ENCODE measurements around the gene DLGAP4. TPM values are rescaled to one million over a fixed set of nuclear protein-coding genes. Genes with fewer than 3 reads are reported as not detected.

The DLGAP4 gene
- total and polyA plus RNA-seq, 5 experiments from 2014 or later = 9.3 to 35.0 (median 16.6) TPM

- H3K9me3 Mint-ChIP-seq = no peaks in the 10 kb centered on the region
- peak in 5 of 10 donors; percentile 29 to 72 (median 46) for DNase-seq
- POLR2A ChIA-PET = interaction anchor here (0.9 to 18.2 kb wide), 8 partner anchors 12 to 401 kb away, joined by 3 to 448 read pairs (median 8); partner anchors contain the start of genes RAB5IF and SLA2
- H3K36me3 Mint-ChIP-seq = peaks cover 0 to 14% (median 0%) of the 10 kb centered on the region in 3 donors
- peak overlapping the region; percentile 33 to 97 (median 84) for H3K4me3 Mint-ChIP-seq
- H3K4me1 Mint-ChIP-seq = peaks cover 25 to 60% (median 39%) of the 10 kb centered on the region in 4 donors
- peak overlapping the region in 8 of 10 donors; percentile 87 to 98 (median 94) for H3K27ac Mint-ChIP-seq
- no peaks in the 10 kb centered on the region for H3K27me3 Mint-ChIP-seq
- peak; percentile 4 to 9 for ATAC-seq
These were observed 267.7 kb downstream of the DLGAP4 start for GRCh38 chr20:36573798-36574365.

GRCh38 chr20:36574366-36575135 is 268.4 kb downstream of the DLGAP4 start:
- no peaks in the 10 kb centered on the region for H3K27me3 Mint-ChIP-seq
- H3K4me3 Mint-ChIP-seq = peak overlapping the region; percentile 85 to 97 (median 93)
- no peaks in the 10 kb centered on the region for H3K9me3 Mint-ChIP-seq
- H3K27ac Mint-ChIP-seq = peak overlapping the region; percentile 93 to 99 (median 96)
- DNase-seq (peak; percentile 41 to 81 (median 62)), ATAC-seq (peak; percentile 18 to 39)
- H3K4me1 Mint-ChIP-seq = peaks cover 25 to 58% (median 39%) of the 10 kb centered on the region in 4 donors
- POLR2A ChIA-PET = interaction anchor here (0.6 to 18.2 kb wide), 8 partner anchors 13 to 356 kb away, joined by 3 to 448 read pairs (median 8); partner anchors contain the start of genes RAB5IF and SLA2
- H3K36me3 Mint-ChIP-seq = peaks cover 0 to 20% (median 0%) of the 10 kb centered on the region in 3 donors

GRCh38 chr20:36576081-36576445 is 269.9 kb downstream of the DLGAP4 start:
- peaks cover 0 to 33% (median 5%) of the 10 kb centered on the region in 3 donors for H3K36me3 Mint-ChIP-seq
- POLR2A ChIA-PET = interaction anchor here (0.6 to 18.2 kb wide), 3 partner anchors 19 to 1317 kb away, joined by 3 to 448 read pairs (median 3); partner anchors contain the start of gene RAB5IF
- DNase-seq (no peak), ATAC-seq (no peak)
- no peaks in the 10 kb centered on the region for H3K9me3 Mint-ChIP-seq
- H3K27me3 Mint-ChIP-seq = no peaks in the 10 kb centered on the region
- peaks cover 27 to 60% (median 44%) of the 10 kb centered on the region in 4 donors for H3K4me1 Mint-ChIP-seq
- H3K4me3 Mint-ChIP-seq = peak overlapping the region; percentile 85 to 97 (median 93)
- peak overlapping the region; percentile 93 to 99 (median 96) for H3K27ac Mint-ChIP-seq

Other genes with a start within 250 kb of the DLGAP4 start
- gene EPB41L1, start 151.6 kb upstream of the DLGAP4 start, total RNA-seq = under 1 TPM; 0.36 to 0.44 TPM
- gene EPB41L1, start 151.6 kb upstream of the DLGAP4 start, polyA plus RNA-seq = under 1 TPM in 1 of 3 donors, not detected in 2; 0.07 TPM
- gene AAR2, start 69.9 kb upstream of the DLGAP4 start, total RNA-seq = 10 to 100 TPM; 24.8 to 25.7 TPM
- 10 to 100 TPM; 32.8 to 47.7 (median 41.5) TPM for gene AAR2, start 69.9 kb upstream of the DLGAP4 start, polyA plus RNA-seq
- gene MYL9, start 235.2 kb downstream of the DLGAP4 start, total RNA-seq = not detected
- gene MYL9, start 235.2 kb downstream of the DLGAP4 start, polyA plus RNA-seq = under 1 TPM in 1 of 3 donors, not detected in 2; 0.05 TPM